DMS53 (cell line): ENCODE data around the gene KANK3.
"Not testable (repeated sequence)": the region's sequence is repeated elsewhere in the genome, so short reads cannot be mapped to it uniquely, and the experiment has no call there.

Experiments
- DNase-seq: peaks from one replicate; lab custom pipeline; 2025; lab: John Stamatoyannopoulos, UW

The KANK3 gene

DNA sequence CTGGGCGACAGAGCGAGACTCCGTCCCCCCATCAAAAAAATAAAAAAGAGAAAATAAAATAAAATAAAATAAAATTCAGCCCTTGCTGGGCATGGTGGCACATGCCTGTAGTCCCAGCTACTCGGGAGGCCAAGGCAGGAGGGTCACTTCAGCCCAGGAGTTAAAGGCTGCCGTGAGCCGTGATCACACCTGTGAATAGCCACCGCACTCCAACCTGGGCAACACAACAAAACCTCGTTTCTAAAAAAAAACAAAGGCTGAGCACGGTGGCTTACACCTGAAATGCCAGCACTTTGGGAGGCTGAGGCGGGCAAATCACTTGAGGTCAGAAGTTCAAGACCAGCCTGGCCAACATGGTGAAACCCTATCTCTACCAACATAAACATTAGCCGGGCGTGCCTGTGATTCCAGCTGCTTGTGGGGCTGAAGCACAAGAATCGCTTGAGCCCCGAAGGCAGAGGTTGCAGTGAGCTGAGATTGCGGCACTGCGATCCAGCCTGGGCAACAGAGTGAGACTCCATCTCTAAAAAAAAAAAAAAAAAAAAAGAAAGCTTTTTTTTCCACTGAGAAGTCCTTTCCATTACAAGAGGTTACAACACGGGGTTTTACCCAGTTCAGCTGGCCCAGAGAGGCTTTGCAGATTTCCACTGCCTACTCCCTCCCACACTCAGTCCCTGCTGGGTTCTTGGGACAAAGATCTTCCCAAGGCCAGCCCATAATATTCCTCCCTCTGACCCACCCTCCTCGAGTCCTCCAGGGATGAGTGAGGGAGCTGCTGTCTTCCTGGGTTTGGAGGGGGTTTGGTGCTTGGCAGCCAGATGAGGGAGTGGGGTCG, 27.3 kb upstream of the KANK3 start:
- no peak for DNase-seq

DNA sequence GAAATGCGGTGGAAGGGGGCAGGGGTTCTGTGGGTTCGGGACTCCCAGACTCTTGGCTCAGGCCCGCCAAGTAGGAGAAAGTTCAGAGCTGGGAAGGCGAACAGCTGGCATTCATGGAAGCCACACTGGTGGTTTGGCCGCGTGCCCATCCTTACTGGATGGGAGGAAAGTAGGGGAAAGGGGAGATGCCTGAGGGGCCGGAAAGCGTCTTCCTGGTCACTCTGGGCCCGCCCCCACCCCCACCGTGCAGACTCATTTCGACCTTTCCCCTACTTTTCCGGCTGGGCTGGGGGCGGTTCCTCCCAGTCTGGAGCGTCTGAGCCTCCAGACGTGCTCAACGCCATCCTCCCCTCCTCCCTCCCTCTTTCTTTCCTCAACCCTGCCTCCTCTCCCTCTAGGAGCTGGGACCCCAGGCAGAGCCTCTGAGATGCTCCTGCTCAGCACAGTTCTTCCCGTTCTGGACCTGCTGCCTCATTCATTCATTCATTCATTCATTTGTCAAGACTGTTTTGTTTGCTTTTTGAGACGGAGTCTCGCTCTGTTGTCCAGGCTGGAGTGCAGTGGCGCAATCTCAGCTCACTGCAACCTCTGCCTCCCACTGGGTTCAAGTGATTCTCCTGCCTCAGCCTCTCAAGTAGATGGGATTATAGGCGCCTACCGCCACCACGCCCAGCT, 24.4 kb upstream of the KANK3 start:
- peak; percentile 73 for DNase-seq

GRCh38 chr19:8366961-8367326, 23.9 kb upstream of the KANK3 start:
- peak; percentile 9 for DNase-seq

DNA sequence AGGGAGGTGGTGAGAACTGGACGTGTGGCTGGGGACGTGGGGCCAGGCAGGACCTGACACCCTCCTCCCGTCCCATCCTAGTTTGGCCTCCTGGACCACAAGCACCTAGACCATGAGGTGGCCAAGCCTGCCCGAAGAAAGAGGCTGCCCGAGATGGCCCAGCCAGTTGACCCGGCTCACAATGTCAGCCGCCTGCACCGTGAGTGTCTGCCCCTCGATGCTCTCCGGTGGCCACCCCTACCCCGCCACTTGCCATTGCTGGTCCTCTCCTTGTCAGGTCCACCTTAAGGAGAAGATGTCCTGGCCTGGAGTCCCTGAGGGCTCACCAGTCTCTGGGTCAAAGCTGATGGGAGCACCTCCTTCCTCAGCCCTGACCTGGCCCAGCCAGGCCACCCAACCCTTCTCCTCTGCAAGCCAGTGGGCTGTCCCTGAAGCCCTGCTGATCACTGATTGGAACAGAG, 23.1 kb upstream of the KANK3 start:
- DNase-seq, result no peak

- peak; percentile 78 for DNase-seq
Measured at GRCh38 chr19:8363803-8364771, 21.0 kb upstream of the KANK3 start, which contains the start of gene ANGPTL4. ANGPTL4 (plus strand) TSS chr19:8364155; CDS start chr19:8364322, 167 bp downstream.

- peak; percentile 95 for DNase-seq
Measured at GRCh38 chr19:8361921-8362793, 19.1 kb upstream of the KANK3 start.

DNA sequence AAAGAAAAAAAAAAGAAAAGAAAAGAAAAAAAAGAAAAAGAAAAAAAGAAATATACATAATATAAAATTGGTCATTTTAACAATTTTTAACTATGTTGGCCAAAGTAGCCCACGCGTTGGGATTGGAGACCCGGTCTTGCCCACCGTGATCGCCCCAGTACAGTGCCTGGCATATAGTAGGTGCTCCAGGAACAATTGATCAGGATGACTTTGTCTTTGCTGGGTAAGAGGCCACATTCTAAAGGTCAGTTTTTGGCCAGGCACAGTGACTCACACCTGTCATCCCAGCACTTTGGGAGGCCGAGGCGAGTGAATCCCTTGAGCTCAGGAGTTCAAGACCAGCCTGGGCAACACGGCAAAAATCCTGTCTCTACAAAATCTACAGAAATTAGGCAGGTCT, 17.1 kb upstream of the KANK3 start:
- no peak for DNase-seq

GRCh38 chr19:8358948-8359347, 15.9 kb upstream of the KANK3 start:
- no peak for DNase-seq

DNA sequence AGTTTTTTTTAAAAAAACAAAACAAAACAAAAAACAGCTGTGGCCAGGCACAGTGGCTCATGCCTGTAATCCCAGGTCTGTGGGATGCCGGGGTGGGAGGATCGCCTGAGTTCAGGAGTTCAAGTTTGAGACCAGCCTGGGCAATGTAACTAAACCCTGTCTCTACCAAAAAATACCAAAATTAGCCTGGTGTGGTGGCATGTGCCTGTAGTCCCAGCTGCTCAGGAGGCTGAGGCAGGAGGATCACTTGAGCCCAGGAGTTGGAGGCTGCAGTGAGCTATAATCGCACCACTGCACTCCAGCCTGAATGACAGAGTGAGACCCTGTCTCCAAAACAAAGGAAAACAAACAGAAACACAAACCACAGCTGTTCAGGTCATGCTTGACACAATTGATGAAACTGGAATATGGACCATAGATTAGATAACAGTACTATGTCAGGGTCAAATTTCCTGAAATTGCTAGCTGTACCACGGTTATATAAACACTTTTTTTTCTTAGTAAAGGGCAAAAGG, 14.0 kb upstream of the KANK3 start:
- peak; percentile 34 for DNase-seq

GRCh38 chr19:8355631-8356402, 12.8 kb upstream of the KANK3 start:
- peak; percentile 30 for DNase-seq

DNA sequence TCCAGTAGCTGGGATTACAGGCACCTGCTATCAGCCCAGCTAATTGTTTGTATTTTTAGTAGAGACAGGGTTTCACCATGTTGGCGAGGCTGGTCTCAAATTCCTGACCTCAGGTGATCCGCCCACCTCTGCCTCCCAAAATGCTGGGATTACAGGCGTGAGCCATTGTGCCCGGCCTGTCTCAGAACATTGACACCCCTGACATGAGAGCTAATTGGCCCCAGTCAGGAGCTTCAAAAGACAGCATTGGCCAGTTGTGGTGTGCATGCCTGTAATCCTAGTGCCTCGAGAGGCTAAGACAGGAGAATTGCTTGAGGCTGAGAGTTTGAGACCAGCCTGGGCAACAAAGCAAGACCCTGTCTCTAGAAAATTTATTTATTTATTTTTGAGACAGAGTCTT, 9.8 kb upstream of the KANK3 start:
- DNase-seq, result peak; percentile 32

GRCh38 chr19:8352134-8352827, 9.2 kb upstream of the KANK3 start:
- DNase-seq, result peak; percentile 32

- DNase-seq, result not testable (repeated sequence)
Measured at GRCh38 chr19:8349629-8350372, 6.7 kb upstream of the KANK3 start.

GRCh38 chr19:8343483-8343844, 402 bp upstream of the KANK3 start:
- DNase-seq, result no peak

- DNase-seq, result no peak
Measured at GRCh38 chr19:8342316-8342683, 762 bp downstream of the KANK3 start.

DNA sequence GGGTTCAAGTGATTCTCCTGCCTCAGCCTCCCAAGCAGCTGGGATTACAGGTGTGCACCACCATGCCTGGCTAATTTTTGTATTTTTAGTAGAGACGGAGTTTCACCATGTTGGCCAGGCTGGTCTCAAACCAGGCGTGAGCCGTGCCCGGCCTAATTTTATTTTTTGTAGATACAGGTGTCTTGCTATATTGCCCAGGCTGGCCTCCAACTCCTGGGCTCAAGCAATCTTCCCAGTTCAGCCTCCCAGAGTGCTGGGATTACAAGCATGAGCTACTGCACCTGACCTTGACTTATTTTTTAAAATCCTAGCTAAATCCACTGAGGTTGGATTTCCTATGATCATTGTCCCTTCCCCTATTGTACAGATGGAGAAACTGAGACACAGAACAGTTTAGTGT, 1.6 kb downstream of the KANK3 start:
- DNase-seq, result not testable (repeated sequence)

DNA sequence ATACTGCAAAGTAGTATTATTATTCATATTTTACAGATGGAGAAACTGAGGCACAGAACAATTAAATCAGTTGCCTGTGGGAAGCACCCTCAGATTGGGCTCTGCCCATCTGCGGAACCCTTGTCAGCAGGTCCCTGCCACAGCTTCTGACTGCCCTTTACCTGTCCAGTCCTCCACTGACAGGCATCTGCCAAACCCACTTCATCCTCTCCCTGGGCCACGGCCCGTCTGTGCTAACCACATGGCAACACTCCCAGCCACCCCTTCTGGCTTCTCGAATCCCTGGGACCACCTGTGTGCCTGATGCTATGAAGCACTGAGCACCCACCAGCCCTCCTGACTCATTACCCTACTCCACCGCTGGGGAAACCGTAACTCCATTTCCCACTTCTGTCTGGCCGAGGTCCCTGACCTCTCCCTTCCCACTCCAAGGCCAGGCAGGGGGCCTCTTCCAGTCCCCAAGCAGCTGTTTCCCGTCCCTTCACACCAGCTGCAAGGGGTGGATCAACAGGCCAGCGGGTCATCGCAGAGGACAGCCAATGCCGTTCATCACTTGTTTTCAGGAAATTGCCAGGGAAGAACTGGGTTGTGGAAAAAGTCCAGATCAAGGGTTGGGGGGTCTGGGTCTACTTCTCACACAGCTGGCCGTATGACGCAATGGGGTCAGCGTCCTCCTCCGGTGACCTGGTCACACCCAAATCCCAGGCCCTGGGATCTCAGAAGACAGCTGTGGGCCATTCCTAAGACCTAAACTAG, 2.5 kb downstream of the KANK3 start:
- peak; percentile 21 for DNase-seq

GRCh38 chr19:8338835-8339234, 4.2 kb downstream of the KANK3 start:
- peak; percentile 45 for DNase-seq
